Fibroblast of pulmonary artery (primary cell): ENCODE results near the gene PLSCR5.

Experiments used
- DNase-seq: peaks from one replicate; pipeline ENCODE4 v3.0.0-alpha.2; 2010; ENCODE audit warnings: low read depth
- H3K4me3 ChIP-seq: replicated peaks from 2 replicates; pipeline ENCODE4 v1.5.1; 2011; ENCODE audit warnings: low read depth, mild to moderate bottlenecking, control low read depth, low read length, moderate library complexity
- TF ChIP-seq, protein P1 (sequence below): IDR thresholded peaks from 2 replicates; pipeline ENCODE4 v1.5.1; 2011; ENCODE audit warnings: mild to moderate bottlenecking, control low read depth, low read length, inconsistent platforms; ENCODE audit errors: missing control alignments

Gene PLSCR5

DNA sequence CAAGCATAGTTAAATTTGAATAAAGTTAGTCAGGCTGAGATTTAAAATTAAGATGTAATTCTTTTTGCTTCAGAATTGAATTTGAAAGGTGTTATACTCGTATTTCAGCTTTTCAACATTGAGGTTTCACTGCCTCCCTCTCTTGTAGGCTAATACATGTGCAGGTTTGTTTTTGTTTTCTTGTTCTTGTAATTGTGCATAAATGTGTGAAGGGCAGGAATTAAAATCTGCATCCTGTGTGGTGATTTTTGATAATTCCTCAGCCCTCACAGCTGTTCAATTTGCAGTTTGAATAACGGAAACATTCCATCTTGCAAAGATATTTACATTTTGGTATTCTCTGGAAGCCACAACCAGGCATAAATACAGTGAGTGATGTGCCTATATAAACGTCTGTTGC, 35.8 kb downstream of the PLSCR5 start:
- TF ChIP-seq, protein P1, sequence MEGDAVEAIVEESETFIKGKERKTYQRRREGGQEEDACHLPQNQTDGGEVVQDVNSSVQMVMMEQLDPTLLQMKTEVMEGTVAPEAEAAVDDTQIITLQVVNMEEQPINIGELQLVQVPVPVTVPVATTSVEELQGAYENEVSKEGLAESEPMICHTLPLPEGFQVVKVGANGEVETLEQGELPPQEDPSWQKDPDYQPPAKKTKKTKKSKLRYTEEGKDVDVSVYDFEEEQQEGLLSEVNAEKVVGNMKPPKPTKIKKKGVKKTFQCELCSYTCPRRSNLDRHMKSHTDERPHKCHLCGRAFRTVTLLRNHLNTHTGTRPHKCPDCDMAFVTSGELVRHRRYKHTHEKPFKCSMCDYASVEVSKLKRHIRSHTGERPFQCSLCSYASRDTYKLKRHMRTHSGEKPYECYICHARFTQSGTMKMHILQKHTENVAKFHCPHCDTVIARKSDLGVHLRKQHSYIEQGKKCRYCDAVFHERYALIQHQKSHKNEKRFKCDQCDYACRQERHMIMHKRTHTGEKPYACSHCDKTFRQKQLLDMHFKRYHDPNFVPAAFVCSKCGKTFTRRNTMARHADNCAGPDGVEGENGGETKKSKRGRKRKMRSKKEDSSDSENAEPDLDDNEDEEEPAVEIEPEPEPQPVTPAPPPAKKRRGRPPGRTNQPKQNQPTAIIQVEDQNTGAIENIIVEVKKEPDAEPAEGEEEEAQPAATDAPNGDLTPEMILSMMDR, result no peak
- no peak overlapping the region for H3K4me3 ChIP-seq
- no peak for DNase-seq

DNA sequence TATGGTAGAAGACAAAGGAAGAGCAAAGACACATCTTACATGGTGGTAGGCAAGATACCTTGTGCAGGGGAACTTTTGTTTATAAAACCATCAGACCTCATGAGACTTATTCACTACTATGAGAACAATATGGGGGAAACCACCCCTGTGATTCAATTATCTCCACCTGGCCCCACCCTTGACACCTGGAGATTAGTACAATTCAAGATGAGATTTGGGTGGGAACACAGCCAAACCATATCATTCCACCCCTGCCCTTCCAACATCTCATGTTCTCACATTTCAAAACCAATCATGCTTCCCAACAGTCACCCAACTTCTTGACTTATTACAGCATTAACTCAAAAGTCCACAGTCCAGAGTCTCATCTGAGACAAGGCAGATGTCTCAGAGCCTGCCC, 39.0 kb downstream of the PLSCR5 start:
- no peak overlapping the region for H3K4me3 ChIP-seq
- TF ChIP-seq, protein P1, result no peak
- DNase-seq, result no peak

DNA sequence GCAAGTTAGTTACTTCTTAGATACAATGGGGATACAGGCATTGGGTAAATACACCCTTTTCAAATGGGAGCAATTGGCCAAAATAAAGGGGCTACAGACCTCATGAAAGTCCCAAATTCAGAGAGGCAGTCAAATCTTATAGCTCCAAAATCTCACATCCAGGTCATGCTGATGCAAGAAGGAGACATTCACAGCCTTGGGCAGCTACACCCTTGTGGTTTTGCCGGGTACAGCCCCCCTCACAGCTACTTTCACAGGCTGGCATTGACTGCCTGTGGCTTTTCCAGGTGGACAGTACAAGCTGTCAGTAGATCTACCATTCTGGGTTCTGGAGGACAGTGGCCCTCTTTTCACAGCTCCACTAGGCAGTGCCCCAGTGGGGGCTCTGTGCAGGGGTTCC, 43.3 kb downstream of the PLSCR5 start:
- no peak overlapping the region for H3K4me3 ChIP-seq
- no peak for DNase-seq
- TF ChIP-seq, protein P1, result no peak

DNA sequence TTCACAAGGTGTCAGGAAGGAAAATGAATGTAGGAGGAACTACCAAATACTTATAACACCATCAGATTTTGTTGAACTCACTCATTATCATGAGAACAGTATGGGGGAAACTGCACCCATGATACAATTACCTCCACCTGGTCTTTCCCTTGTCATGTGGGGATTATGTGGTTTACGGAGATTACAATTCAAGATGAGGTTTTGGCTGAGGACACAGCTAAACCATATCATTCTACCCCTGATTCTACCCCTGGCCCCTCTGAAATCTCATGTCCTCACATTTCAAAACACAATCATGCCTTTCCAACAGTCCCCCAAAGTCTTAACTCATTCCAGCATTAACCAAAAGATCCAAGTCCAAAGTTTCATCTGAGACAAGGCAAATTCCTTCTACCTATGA, 43.7 kb downstream of the PLSCR5 start:
- TF ChIP-seq, protein P1, result no peak
- no peak for DNase-seq
- no peak overlapping the region for H3K4me3 ChIP-seq

DNA sequence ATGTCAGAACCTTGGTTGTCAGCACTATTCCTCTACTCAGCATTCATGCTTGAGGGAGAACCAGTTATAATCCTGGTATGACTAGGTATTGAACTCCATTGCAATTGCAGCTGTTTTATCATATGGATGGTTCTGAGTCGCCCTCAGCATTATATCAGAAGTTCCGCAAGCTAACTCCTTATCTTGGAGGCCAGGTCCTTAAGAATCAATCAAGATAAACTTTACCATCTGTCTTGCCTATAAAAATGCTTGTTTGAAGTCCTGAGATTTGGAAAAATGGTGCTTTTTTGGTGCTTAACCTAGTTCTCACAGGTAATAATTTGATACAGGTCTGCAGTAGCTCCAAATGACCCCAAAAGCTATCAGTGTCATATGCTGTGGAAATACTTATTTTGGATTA, 44.5 kb downstream of the PLSCR5 start:
- no peak overlapping the region for H3K4me3 ChIP-seq
- no peak for DNase-seq
- TF ChIP-seq, protein P1, result no peak

DNA sequence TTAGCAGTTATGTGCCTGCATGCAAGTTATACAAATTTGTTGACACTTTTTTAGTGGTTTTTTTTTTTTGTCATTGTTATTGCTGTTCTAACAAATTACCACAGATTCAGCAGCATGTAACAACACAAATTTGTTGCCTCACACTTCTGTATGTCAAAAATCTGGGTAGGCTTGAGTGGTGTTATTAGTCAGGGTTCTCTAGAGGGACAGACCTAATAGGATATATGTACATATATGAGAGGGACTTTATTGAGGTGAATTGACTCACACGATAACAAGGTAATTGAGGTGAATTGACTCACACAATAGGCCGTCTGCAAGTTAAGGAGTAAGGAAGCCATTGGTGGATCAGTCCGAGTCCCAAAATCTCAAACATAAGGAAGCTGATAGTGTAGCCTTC, 45.8 kb downstream of the PLSCR5 start:
- DNase-seq, result no peak
- TF ChIP-seq, protein P1, result no peak
- no peak overlapping the region for H3K4me3 ChIP-seq

DNA sequence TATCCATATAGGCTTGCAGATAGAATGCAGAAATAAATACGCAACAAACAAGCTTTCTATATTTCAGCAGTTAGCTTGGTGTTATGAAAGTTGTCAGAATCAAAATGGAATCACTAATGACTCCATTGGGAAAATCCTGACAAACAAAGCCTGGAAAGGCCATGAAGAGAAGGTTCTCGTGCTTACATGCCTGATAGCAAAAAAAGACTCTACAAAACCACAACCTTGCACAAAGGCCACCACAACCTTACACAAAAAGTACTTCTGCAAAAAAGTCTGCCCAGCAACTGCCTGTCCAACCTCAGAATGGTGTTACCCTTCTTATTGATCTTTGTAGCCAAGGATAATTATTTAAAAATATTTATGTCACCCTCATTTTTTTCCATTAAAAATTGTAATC, 46.4 kb downstream of the PLSCR5 start:
- TF ChIP-seq, protein P1, result no peak
- DNase-seq, result no peak
- H3K4me3 ChIP-seq, result no peak overlapping the region
